Naive thymus-derived CD4-positive, alpha-beta T cell (primary cell): ENCODE measurements around the gene GAK. TPM values are rescaled to one million over a fixed set of nuclear protein-coding genes. Genes with fewer than 3 reads are reported as not detected.
A peak's percentile ranks its signal among the peaks of the same experiment; 100 is the strongest.

Experiments used
- ATAC-seq: fragments of 150-1000 bp; cut with Tn5 transposase; 2 replicates; pipeline ENCODE4 v1.10.0; 2021; ENCODE audit warnings: mild to moderate bottlenecking, moderate library complexity
- CTCF ChIA-PET: fragments of 350-600 bp; sonication (Branson Sonifier 250); formaldehyde crosslinking; loops from one replicate; lab custom pipeline; 2021; ENCODE audit warnings: antibody characterized with exemption; lab: Charles Lee
- POLR2A ChIA-PET: fragments of 350-600 bp; sonication (Branson Sonifier 250); formaldehyde crosslinking; loops from one replicate; lab custom pipeline; 2021; ENCODE audit warnings: antibody characterized with exemption, inconsistent platforms; lab: Charles Lee
- DNase-seq, 9 donors: peaks; one replicate each; pipeline versions ENCODE4 v3.0.0 to v3.0.0-alpha.2; 2020 to 2022; ENCODE audit warnings: mixed read lengths in 1 of 9
- H3K27ac ChIP-seq: one replicate; pipeline ENCODE4 v1.7.0; 2013; ENCODE audit warnings: mild to moderate bottlenecking, low read depth, low read length, moderate library complexity
- H3K27me3 ChIP-seq, 2 donors: one replicate each; pipeline ENCODE4 v1.7.0; 2013; ENCODE audit warnings: low read length in 2 of 2, mild to moderate bottlenecking in 2 of 2, moderate library complexity in 2 of 2; ENCODE audit not compliant: control insufficient read depth in 2 of 2, insufficient read depth in 2 of 2
- H3K36me3 ChIP-seq, 3 experiments: 1 replicate in 2 of 3; 2 replicates in 1 of 3; pipeline ENCODE4 v1.7.0; 2013; ENCODE audit warnings: low read length in 3 of 3, mild to moderate bottlenecking in 3 of 3, moderate library complexity in 1 of 3; ENCODE audit not compliant: insufficient read depth in 3 of 3, control insufficient read depth in 2 of 3
- H3K4me1 ChIP-seq, 2 donors: one replicate each; pipeline ENCODE4 v1.7.0; 2013; ENCODE audit warnings: low read length in 2 of 2, mild to moderate bottlenecking in 2 of 2, moderate library complexity in 1 of 2; ENCODE audit not compliant: control insufficient read depth in 2 of 2, insufficient read depth in 2 of 2
- H3K4me3 ChIP-seq: 2 replicates; pipeline ENCODE4 v1.7.0; 2013; ENCODE audit warnings: mild to moderate bottlenecking, low read length
- H3K9me3 ChIP-seq, 3 experiments: 1 replicate in 2 of 3; 2 replicates in 1 of 3; pipeline ENCODE4 v1.7.0; 2013; ENCODE audit warnings: low read length in 3 of 3; ENCODE audit not compliant: control insufficient read depth in 2 of 3
- H3K27ac Mint-ChIP-seq, 9 donors: one replicate each; pipeline ENCODE4 v1.8.0; 2020 to 2022; ENCODE audit warnings: mixed read lengths in 9 of 9, mild to moderate bottlenecking in 8 of 9, moderate library complexity in 5 of 9, inconsistent platforms in 2 of 9
- H3K27me3 Mint-ChIP-seq, 5 donors: one replicate each; pipeline ENCODE4 v1.8.0; 2021 to 2022; ENCODE audit warnings: mixed read lengths in 5 of 5, mild to moderate bottlenecking in 1 of 5
- H3K36me3 Mint-ChIP-seq, 5 donors: one replicate each; pipeline ENCODE4 v1.8.0; 2020 to 2022; ENCODE audit warnings: mixed read lengths in 5 of 5, mild to moderate bottlenecking in 3 of 5, inconsistent platforms in 1 of 5
- H3K4me1 Mint-ChIP-seq, 7 donors: one replicate each; pipeline ENCODE4 v1.8.0; 2020 to 2022; ENCODE audit warnings: mixed read lengths in 7 of 7, mild to moderate bottlenecking in 3 of 7, inconsistent platforms in 1 of 7
- H3K4me3 Mint-ChIP-seq, 10 donors: one replicate each; pipeline ENCODE4 v1.8.0; 2020 to 2022; ENCODE audit warnings: mild to moderate bottlenecking in 10 of 10, mixed read lengths in 10 of 10, moderate library complexity in 6 of 10, inconsistent platforms in 2 of 10
- H3K9me3 Mint-ChIP-seq, 11 donors: one replicate each; pipeline ENCODE4 v1.8.0; 2020 to 2022; ENCODE audit warnings: mixed read lengths in 11 of 11, mild to moderate bottlenecking in 4 of 11, inconsistent platforms in 1 of 11, moderate library complexity in 1 of 11
- intact Hi-C, 2 donors: fragments of 100-400 bp; cut with micrococcal nuclease; formaldehyde crosslinking; loops; one replicate each; pipeline ENCODE4 v1.15.1; 2023
- polyA plus RNA-seq, 2 donors: library from polyadenylated mRNA; unstranded; fragments of 300-500 nt; fragmentation: Illumina TruSeq; gene quantifications; one replicate each; pipeline ENCODE4 v1.2.3, GENCODE V29; 2021
- total RNA-seq, 6 experiments: library from RNA in 5 of 6; stranded (reverse) in 5 of 6; gene quantifications; 1 replicate in 5 of 6; 2 replicates in 1 of 6; pipeline ENCODE4 v1.2.3 and lab custom pipeline; 2021 to 2026

Gene GAK
- total and polyA plus RNA-seq, 7 experiments from 2014 or later = 34.0 to 206 (median 170) TPM

DNA sequence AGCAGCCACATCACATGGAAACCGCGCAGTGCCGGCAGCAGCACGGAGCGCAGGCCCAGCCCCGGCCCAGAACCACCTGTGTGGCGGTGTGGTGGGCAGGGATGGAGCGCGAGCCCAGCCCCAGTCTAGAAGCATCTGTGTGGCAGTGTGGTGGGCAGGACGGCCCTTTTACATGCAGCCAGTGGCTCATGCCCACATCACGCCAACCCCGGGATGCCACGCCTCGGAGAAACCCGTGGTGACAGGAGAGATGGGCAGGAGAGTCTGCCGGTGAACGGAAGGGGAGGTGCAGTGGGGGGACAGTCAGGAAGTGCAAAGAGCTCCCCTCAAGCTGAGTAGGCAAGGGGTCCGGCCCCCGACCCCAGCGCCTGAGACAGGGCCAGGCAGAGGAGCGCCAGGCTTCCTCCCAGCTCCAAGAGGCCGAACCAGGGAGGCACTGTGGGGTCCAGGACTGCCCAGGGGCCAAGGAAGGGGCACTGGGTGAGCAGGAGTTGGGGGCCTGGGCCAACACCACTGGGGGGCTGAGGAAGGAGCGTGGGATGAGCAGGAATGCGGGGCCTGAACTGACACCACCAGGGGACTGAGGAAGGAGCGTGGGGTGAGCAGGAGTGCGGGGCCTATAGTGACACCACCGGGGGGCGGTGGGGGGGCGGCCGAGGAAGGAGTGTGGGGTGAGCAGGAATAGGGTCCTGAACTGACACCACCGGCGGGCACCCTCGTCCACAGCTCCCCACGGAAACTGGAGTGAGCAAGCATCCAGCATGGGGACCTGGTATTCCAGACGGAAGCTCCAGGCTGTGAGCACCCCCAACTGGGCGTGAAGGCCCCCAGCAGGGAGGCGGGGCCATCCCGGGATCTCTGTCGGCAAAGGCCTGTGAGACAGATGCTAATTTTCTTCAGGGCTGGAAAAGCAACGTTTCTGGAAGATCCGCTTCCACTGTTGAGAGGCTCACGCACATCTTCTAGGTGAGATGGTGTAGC lies 28.8 kb downstream of the GAK start:
- CTCF ChIA-PET = no interaction called here

DNA sequence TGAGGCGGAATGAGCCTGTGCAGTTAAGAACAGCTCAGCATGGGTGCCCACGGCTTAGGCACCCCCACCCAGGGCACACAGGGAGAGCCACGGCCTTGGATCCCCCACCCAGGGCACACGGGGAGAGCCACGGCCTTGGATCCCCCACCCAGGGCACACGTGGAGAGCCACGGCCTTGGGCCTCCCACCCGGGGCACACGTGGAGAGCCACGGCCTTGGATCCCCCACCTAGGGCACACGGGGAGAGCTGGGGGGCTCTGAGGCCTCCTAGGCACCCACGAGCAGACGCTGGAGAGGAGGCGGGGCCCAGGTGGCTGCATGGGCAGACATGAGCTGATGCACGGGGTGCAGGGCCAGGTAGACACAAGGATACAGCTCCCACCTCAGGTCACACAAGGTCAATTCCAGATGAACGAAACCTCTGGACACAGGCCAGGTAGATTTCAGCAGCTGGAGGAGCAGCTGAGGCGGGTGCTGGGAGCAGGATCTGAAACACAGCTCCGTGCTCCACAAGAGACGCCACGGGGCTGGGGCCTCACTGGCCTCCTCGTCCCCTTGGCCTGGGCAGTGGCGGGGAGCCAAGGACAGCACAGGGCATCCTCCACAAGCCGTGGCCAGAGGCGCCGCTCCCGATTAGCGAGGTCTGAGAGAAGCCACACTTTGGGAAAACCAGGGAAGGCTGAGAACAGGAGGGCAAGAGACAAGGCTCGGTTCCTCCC lies 30.8 kb downstream of the GAK start:
- CTCF ChIA-PET = no interaction called here
- Mint-ChIP-seq H3K27ac (no peak overlapping the region), H3K36me3 (peaks cover 4 to 34% (median 16%) of the 10 kb centered on the region in 5 donors), H3K4me3 (no peak overlapping the region), H3K27me3 (no peaks in the 10 kb centered on the region), H3K4me1 (peaks cover 0 to 9% (median 4%) of the 10 kb centered on the region in 7 donors), H3K9me3 (peaks cover 0 to 4% (median 0%) of the 10 kb centered on the region in 11 donors)
- POLR2A ChIA-PET = no interaction called here
- no peak for DNase-seq
- Histone ChIP-seq H3K9me3 (no peaks in the 10 kb centered on the region), H3K4me3 (no peak overlapping the region), H3K27ac (no peak overlapping the region), H3K36me3 (peaks cover 0 to 65% (median 6%) of the 10 kb centered on the region in 3 experiments), H3K27me3 (no peaks in the 10 kb centered on the region), H3K4me1 (no peaks in the 10 kb centered on the region)
- intact Hi-C loops = no loop called here
- no peak for ATAC-seq

More for the DNA sequence above, 28.8 kb downstream of the GAK start:
- H3K27ac Mint-ChIP-seq = peak overlapping the region in 1 of 9 donors; percentile 13
- H3K4me3 Mint-ChIP-seq = no peak overlapping the region
- H3K9me3 Mint-ChIP-seq = peaks cover 0 to 4% (median 0%) of the 10 kb centered on the region in 11 donors
- DNase-seq (no peak), ATAC-seq (no peak)
- POLR2A ChIA-PET = no interaction called here
- H3K27me3 Mint-ChIP-seq = no peaks in the 10 kb centered on the region
- Histone ChIP-seq H3K36me3 (peaks cover 0 to 56% (median 0%) of the 10 kb centered on the region in 3 experiments), H3K4me3 (no peak overlapping the region), H3K9me3 (no peaks in the 10 kb centered on the region), H3K4me1 (no peaks in the 10 kb centered on the region), H3K27me3 (no peaks in the 10 kb centered on the region), H3K27ac (no peak overlapping the region)
- intact Hi-C loops = no loop called here
- peaks cover 0 to 31% (median 12%) of the 10 kb centered on the region in 5 donors for H3K36me3 Mint-ChIP-seq
- H3K4me1 Mint-ChIP-seq = peaks cover 0 to 7% (median 0%) of the 10 kb centered on the region in 7 donors

- H3K27me3 ChIP-seq = no peaks in the 10 kb centered on the region
- DNase-seq (no peak), ATAC-seq (no peak)
- intact Hi-C loops = no loop called here
- POLR2A ChIA-PET = no interaction called here
- Mint-ChIP-seq H3K36me3 (peaks cover 4 to 32% (median 14%) of the 10 kb centered on the region in 5 donors), H3K9me3 (peaks cover 0 to 2% (median 0%) of the 10 kb centered on the region in 11 donors), H3K27me3 (no peaks in the 10 kb centered on the region), H3K4me1 (peaks cover 0 to 8% (median 4%) of the 10 kb centered on the region in 7 donors), H3K4me3 (no peak overlapping the region), H3K27ac (peak overlapping the region in 2 of 9 donors; percentile 42 to 51)
- no peaks in the 10 kb centered on the region for H3K9me3 ChIP-seq
- no peaks in the 10 kb centered on the region for H3K4me1 ChIP-seq
- peaks cover 0 to 71% (median 6%) of the 10 kb centered on the region in 3 experiments for H3K36me3 ChIP-seq
- no peak overlapping the region for H3K27ac ChIP-seq
- no peak overlapping the region for H3K4me3 ChIP-seq
- CTCF ChIA-PET = no interaction called here
Observed at GRCh38 chr4:900721-901120, 31.4 kb downstream of the GAK start.

DNA sequence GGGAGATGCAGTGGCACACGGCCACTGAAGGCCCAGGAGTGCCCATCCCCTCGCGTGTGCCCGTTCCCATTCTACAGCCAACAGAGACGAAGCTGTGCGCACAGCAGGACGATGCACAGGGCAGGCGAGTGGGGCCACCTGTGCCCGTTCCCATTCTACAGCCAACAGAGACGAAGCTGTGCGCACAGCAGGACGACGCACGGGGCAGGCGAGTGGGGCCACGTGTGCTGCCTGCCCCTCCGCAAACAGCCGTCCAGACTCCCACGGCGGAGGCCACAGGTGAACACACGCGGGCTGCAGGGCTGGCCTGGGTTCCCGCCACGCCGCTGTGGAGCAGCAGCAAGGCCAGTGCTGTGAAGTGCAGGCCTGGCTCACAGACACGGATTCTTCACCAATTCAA lies 32.0 kb downstream of the GAK start:
- intact Hi-C loops = no loop called here
- Histone ChIP-seq H3K4me3 (no peak overlapping the region), H3K27ac (no peak overlapping the region), H3K4me1 (no peaks in the 10 kb centered on the region), H3K27me3 (no peaks in the 10 kb centered on the region), H3K9me3 (no peaks in the 10 kb centered on the region), H3K36me3 (peaks cover 0 to 77% (median 6%) of the 10 kb centered on the region in 3 experiments)
- ATAC-seq (no peak), DNase-seq (no peak)
- H3K27me3 Mint-ChIP-seq = no peaks in the 10 kb centered on the region
- peaks cover 0 to 7% (median 4%) of the 10 kb centered on the region in 7 donors for H3K4me1 Mint-ChIP-seq
- no peak overlapping the region for H3K4me3 Mint-ChIP-seq
- peak overlapping the region in 1 of 9 donors; percentile 54 for H3K27ac Mint-ChIP-seq
- peaks cover 4 to 28% (median 11%) of the 10 kb centered on the region in 5 donors for H3K36me3 Mint-ChIP-seq
- ChIA-PET CTCF (no interaction called here), POLR2A (no interaction called here)
- no peaks in the 10 kb centered on the region for H3K9me3 Mint-ChIP-seq

DNA sequence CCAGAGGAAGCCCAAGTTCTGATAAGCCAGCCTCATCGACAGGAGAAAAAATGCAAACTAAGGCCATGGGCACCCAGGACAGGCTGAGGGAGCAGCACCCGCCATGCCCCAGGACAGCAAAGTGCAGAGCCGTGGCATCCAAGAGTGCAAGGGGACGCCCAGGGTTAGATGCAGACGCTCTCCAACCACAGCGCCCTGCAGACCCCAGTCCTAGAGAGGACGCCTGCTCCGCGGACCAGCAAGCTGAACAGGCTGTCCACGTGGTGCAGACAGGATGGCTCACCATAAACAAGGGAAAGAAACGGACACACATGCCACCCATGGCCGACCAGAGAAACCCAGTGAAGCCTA lies 32.6 kb downstream of the GAK start:
- H3K27ac Mint-ChIP-seq = peak overlapping the region in 1 of 9 donors; percentile 19
- Histone ChIP-seq H3K9me3 (no peaks in the 10 kb centered on the region), H3K4me3 (no peak overlapping the region), H3K4me1 (no peaks in the 10 kb centered on the region), H3K27ac (no peak overlapping the region), H3K36me3 (peaks cover 0 to 79% (median 6%) of the 10 kb centered on the region in 3 experiments), H3K27me3 (no peaks in the 10 kb centered on the region)
- ChIA-PET POLR2A (no interaction called here), CTCF (no interaction called here)
- ATAC-seq (no peak), DNase-seq (no peak)
- no peaks in the 10 kb centered on the region for H3K9me3 Mint-ChIP-seq
- H3K4me1 Mint-ChIP-seq = peaks cover 0 to 7% (median 4%) of the 10 kb centered on the region in 7 donors
- intact Hi-C loops = no loop called here
- no peak overlapping the region for H3K4me3 Mint-ChIP-seq
- peaks cover 4 to 24% (median 11%) of the 10 kb centered on the region in 5 donors for H3K36me3 Mint-ChIP-seq
- H3K27me3 Mint-ChIP-seq = no peaks in the 10 kb centered on the region

DNA sequence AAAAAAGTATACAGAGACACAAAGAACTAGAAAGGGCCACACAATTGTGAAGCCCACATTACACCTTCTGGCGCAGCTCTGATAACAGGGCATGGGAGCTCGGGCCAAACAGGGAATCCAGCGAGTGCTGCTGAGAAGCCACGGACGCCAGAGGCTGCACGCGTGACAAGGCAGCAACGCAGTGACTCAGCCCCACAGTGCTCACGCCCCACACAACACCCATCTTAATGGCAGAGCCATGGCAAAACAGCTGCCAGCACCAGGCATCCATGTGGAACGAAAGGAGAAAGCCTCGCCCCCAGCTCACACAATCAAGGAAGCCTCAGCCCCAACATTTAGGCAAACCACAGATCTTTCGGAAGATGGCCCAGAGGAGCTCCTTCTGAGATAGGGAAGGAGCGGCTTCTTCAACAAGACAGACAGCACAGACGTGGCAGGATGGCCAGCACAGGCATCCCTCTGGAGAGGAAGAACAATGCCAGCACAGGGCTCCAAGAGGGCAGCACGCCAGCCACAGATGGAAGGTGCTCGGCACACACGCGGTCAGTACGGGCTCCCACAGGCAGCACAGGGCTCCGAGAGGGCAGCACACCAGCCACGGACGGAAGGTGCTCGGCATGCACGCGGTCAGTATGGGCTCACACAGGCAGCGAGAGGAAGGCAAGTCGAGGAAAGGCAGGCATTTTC lies 33.1 kb downstream of the GAK start:
- H3K27me3 ChIP-seq = no peaks in the 10 kb centered on the region
- Mint-ChIP-seq H3K9me3 (no peaks in the 10 kb centered on the region), H3K4me1 (peaks cover 0 to 7% (median 4%) of the 10 kb centered on the region in 7 donors), H3K4me3 (no peak overlapping the region), H3K27me3 (no peaks in the 10 kb centered on the region), H3K36me3 (peaks cover 4 to 24% (median 11%) of the 10 kb centered on the region in 5 donors), H3K27ac (peak overlapping the region in 1 of 9 donors; percentile 19)
- no peak overlapping the region for H3K27ac ChIP-seq
- intact Hi-C loops = no loop called here
- no peaks in the 10 kb centered on the region for H3K9me3 ChIP-seq
- H3K4me1 ChIP-seq = no peaks in the 10 kb centered on the region
- POLR2A ChIA-PET = no interaction called here
- no peak overlapping the region for H3K4me3 ChIP-seq
- ATAC-seq (no peak), DNase-seq (no peak)
- peaks cover 0 to 84% (median 6%) of the 10 kb centered on the region in 3 experiments for H3K36me3 ChIP-seq
- CTCF ChIA-PET = no interaction called here
